K562 (cell line): ENCODE data around the gene PIF1. TPM values are rescaled to one million over a fixed set of nuclear protein-coding genes. Genes with fewer than 3 reads are reported as not detected.

ENCODE experiments used
- CBX8 ChIP-seq: fragments of 200-600 bp; sonication (generic); IDR thresholded peaks from 2 replicates; pipeline ENCODE4 v1.6.1; 2012; ENCODE audit warnings: borderline replicate concordance, mixed run types, low read depth, mild to moderate bottlenecking, moderate library complexity, mixed read lengths, low read length, control low read depth, inconsistent platforms; ENCODE audit not compliant: poor library complexity, severe bottlenecking; ENCODE audit errors: extremely low read depth
- GTF2F1 ChIP-seq: IDR thresholded peaks from 2 replicates; pipeline ENCODE4 v1.6.1; 2011; ENCODE audit warnings: low read depth, low read length, improper control_type of control experiment
- NFIC ChIP-seq: fragments of 450-650 bp; IDR thresholded peaks from 2 replicates; pipeline ENCODE4 v1.6.1; 2017; ENCODE audit warnings: mild to moderate bottlenecking, inconsistent platforms
- RBM22 ChIP-seq: fragments of 200-400 bp; formaldehyde crosslinking; IDR thresholded peaks from 2 replicates; pipeline ENCODE4 v1.6.1; 2018; ENCODE audit warnings: low read length, low read depth; ENCODE audit not compliant: poor library complexity, severe bottlenecking
- RHOXF2B ChIP-seq: fragments of 250-450 bp; sonication (Bioruptor Pico); conservative IDR thresholded peaks from 2 replicates; pipeline ENCODE4 v1.5.1; 2021
- SIRT6 ChIP-seq: IDR thresholded peaks from one replicate; pipeline ENCODE4 v1.6.1; 2012; ENCODE audit warnings: low read depth, mild to moderate bottlenecking, control low read depth, inconsistent platforms, low read length, moderate library complexity
- SNIP1 ChIP-seq: fragments of 450-650 bp; IDR thresholded peaks from 2 replicates; pipeline ENCODE4 v1.7.1; 2017; ENCODE audit warnings: low read depth, mild to moderate bottlenecking
- TCF7L2 ChIP-seq: fragments of 150-350 bp; IDR thresholded peaks from 2 replicates; pipeline ENCODE4 v1.6.1; 2016; ENCODE audit warnings: low read depth, mild to moderate bottlenecking, low read length, moderate library complexity
- TOE1 ChIP-seq, 2 experiments: fragments of 450-650 bp in 1 of 2; sonication (generic) in 1 of 2; formaldehyde crosslinking in 1 of 2; IDR thresholded peaks; 2 replicates each; pipeline versions ENCODE4 v1.7.1 to v1.8.0; 2016 to 2022; ENCODE audit warnings: borderline replicate concordance in 2 of 2, mild to moderate bottlenecking in 2 of 2, antibody characterized with exemption in 1 of 2, inconsistent platforms in 1 of 2, low read depth in 1 of 2, missing genetic modification reagents in 1 of 2, moderate library complexity in 1 of 2
- ZFP30 ChIP-seq: fragments of 250-450 bp; sonication (Bioruptor Pico); IDR thresholded peaks from 2 replicates; pipeline ENCODE4 v1.8.0; 2022; ENCODE audit warnings: moderate library complexity, mild to moderate bottlenecking, inconsistent platforms, borderline replicate concordance
- ZFPM2 ChIP-seq: fragments of 250-450 bp; sonication (Bioruptor Pico); IDR thresholded peaks from 2 replicates; pipeline ENCODE4 v1.5.1; 2022; ENCODE audit warnings: mild to moderate bottlenecking
- ZNF324 ChIP-seq: fragments of 250-450 bp; sonication (Bioruptor Pico); IDR thresholded peaks from 2 replicates; pipeline ENCODE4 v1.4.0; 2020; ENCODE audit warnings: mild to moderate bottlenecking
- ZSCAN29 ChIP-seq: fragments of 450-650 bp; IDR thresholded peaks from 2 replicates; pipeline ENCODE4 v1.6.1; 2017
- polyA plus RNA-seq, 8 experiments: library from polyadenylated mRNA; depleted of rRNA in 4 of 8; stranded (reverse) in 5 of 8; unstranded in 3 of 8; fragments of >200 nt; fragmentation: Nextera tagmentation in 2 of 8; fragmentation: Illumina TruSeq in 1 of 8; extraction: Ambion mirVana in 2 of 8; extraction: Trizol in 1 of 8; gene quantifications; 2 replicates each; pipeline versions ENCODE4 v1.2.1 to v1.2.3, GENCODE V29; 2011 to 2014; ENCODE audit warnings: inconsistent platforms in 1 of 8, missing spikeins in 1 of 8
- total RNA-seq, 7 experiments: library from RNA; depleted of rRNA in 6 of 7; stranded (reverse); fragments of >200 nt in 6 of 7; fragmentation: Illumina TruSeq in 2 of 7; extraction: Trizol in 2 of 7; gene quantifications; 2 replicates each; pipeline versions ENCODE4 v1.2.1 to v1.2.3, GENCODE V29; 2011 to 2021; ENCODE audit warnings: low replicate concordance in 1 of 7
- TF ChIP-seq, protein P1 (sequence below): fragments of 250-450 bp; sonication (Bioruptor Pico); IDR thresholded peaks from 2 replicates; pipeline ENCODE4 v1.5.0; 2020; ENCODE audit warnings: mild to moderate bottlenecking, borderline replicate concordance
- TF ChIP-seq, protein P2 (sequence below): fragments of 250-450 bp; sonication (Bioruptor Pico); IDR thresholded peaks from 2 replicates; pipeline ENCODE4 v1.4.0; 2020
- TF ChIP-seq, protein P3 (sequence below): fragments of 200-800 bp; sonication (Bioruptor generic); IDR thresholded peaks from 2 replicates; pipeline ENCODE4 v1.6.1; 2017; ENCODE audit warnings: missing genetic modification characterization, missing compliant biosample characterization

Gene PIF1
- total and polyA plus RNA-seq, 9 of the 15 experiments (the other 6 are each of a cell fraction or from before 2014, with no cell fraction given), result 1.1 to 37.9 (median 11.5) TPM

DNA sequence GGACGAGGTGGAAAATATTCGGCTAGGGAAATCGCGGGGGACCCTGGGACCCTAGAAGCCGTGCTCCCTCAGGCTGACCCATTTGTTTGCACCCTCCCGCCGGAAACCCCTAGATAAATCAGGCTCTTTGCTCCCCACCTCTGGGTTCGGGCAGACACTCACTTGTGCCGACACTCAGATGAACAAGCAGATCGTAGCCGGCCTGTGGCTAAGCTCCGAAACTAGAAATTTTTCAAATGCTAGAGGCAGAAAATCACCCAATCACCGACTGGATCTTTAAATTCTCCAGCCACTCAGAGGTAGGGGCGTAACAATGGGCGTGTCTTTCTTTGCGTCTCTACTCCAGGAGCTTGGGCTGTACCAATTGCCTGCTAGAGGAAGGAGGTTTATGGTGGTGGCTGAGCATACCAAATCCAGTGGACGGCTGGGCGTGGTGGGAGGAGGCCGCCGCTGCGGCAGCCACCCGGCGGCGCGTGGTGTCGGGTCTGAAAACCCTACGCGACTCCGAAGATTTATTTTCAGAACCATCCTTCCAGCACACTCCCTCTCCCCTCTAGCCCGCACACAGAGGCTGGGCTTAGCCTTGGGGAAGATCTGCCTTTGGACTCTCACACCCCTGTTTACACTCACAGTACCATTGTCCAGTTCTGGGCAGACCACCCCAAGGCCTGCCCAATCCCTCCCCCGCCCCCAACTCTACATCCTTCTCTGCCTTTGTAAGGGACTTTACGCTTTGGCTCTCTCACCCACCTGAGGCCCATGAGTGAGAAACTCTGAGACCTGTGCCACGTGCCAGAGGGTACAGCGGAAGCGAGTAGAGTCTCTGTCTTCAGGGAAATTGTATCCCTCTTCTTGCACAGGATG, at the start of gene PIF1 (continued):
- TF ChIP-seq SIRT6 (no peak), NFIC (no peak), ZFPM2 (CRISPR knock-in tag) (no peak), RBM22 (no peak), GTF2F1 (peak; percentile 32; the same call in 1 of the 2 replicates), ZNF324 (CRISPR knock-in tag) (no peak), RHOXF2B (CRISPR knock-in tag) (no peak), ZSCAN29 (no peak), TOE1 (IDR thresholded peaks at IDR 0.05; ENCODE audit: borderline replicate concordance) (peak; percentile 81), TOE1 (CRISPR knock-in tag; IDR thresholded peaks at IDR 0.05; ENCODE audit: borderline replicate concordance, low read depth) (no peak), SNIP1 (no peak), TCF7L2 (peak; percentile 92), CBX8 (no peak), ZFP30 (CRISPR knock-in tag) (no peak)
- TF ChIP-seq, protein P1, sequence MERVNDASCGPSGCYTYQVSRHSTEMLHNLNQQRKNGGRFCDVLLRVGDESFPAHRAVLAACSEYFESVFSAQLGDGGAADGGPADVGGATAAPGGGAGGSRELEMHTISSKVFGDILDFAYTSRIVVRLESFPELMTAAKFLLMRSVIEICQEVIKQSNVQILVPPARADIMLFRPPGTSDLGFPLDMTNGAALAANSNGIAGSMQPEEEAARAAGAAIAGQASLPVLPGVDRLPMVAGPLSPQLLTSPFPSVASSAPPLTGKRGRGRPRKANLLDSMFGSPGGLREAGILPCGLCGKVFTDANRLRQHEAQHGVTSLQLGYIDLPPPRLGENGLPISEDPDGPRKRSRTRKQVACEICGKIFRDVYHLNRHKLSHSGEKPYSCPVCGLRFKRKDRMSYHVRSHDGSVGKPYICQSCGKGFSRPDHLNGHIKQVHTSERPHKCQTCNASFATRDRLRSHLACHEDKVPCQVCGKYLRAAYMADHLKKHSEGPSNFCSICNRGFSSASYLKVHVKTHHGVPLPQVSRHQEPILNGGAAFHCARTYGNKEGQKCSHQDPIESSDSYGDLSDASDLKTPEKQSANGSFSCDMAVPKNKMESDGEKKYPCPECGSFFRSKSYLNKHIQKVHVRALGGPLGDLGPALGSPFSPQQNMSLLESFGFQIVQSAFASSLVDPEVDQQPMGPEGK (CRISPR knock-in tag), result no peak
- TF ChIP-seq, protein P2, sequence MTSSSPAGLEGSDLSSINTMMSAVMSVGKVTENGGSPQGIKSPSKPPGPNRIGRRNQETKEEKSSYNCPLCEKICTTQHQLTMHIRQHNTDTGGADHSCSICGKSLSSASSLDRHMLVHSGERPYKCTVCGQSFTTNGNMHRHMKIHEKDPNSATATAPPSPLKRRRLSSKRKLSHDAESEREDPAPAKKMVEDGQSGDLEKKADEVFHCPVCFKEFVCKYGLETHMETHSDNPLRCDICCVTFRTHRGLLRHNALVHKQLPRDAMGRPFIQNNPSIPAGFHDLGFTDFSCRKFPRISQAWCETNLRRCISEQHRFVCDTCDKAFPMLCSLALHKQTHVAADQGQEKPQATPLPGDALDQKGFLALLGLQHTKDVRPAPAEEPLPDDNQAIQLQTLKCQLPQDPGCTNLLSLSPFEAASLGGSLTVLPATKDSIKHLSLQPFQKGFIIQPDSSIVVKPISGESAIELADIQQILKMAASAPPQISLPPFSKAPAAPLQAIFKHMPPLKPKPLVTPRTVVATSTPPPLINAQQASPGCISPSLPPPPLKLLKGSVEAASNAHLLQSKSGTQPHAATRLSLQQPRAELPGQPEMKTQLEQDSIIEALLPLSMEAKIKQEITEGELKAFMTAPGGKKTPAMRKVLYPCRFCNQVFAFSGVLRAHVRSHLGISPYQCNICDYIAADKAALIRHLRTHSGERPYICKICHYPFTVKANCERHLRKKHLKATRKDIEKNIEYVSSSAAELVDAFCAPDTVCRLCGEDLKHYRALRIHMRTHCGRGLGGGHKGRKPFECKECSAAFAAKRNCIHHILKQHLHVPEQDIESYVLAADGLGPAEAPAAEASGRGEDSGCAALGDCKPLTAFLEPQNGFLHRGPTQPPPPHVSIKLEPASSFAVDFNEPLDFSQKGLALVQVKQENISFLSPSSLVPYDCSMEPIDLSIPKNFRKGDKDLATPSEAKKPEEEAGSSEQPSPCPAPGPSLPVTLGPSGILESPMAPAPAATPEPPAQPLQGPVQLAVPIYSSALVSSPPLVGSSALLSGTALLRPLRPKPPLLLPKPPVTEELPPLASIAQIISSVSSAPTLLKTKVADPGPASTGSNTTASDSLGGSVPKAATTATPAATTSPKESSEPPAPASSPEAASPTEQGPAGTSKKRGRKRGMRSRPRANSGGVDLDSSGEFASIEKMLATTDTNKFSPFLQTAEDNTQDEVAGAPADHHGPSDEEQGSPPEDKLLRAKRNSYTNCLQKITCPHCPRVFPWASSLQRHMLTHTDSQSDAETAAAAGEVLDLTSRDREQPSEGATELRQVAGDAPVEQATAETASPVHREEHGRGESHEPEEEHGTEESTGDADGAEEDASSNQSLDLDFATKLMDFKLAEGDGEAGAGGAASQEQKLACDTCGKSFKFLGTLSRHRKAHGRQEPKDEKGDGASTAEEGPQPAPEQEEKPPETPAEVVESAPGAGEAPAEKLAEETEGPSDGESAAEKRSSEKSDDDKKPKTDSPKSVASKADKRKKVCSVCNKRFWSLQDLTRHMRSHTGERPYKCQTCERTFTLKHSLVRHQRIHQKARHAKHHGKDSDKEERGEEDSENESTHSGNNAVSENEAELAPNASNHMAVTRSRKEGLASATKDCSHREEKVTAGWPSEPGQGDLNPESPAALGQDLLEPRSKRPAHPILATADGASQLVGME (CRISPR knock-in tag), result no peak
- TF ChIP-seq, protein P3, sequence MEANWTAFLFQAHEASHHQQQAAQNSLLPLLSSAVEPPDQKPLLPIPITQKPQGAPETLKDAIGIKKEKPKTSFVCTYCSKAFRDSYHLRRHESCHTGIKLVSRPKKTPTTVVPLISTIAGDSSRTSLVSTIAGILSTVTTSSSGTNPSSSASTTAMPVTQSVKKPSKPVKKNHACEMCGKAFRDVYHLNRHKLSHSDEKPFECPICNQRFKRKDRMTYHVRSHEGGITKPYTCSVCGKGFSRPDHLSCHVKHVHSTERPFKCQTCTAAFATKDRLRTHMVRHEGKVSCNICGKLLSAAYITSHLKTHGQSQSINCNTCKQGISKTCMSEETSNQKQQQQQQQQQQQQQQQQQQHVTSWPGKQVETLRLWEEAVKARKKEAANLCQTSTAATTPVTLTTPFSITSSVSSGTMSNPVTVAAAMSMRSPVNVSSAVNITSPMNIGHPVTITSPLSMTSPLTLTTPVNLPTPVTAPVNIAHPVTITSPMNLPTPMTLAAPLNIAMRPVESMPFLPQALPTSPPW (CRISPR knock-in tag), result peak; percentile 37; the same call in 1 of the 2 replicates
